Lower leg skin (tissue), 3 donors: ENCODE results near the gene TBC1D24.

Source experiments
- CTCF ChIP-seq, 3 donors: fragments of 450-650 bp; IDR thresholded peaks; one replicate each; pipeline ENCODE4 v1.5.1; 2016; ENCODE audit warnings: antibody characterized with exemption in 3 of 3, mild to moderate bottlenecking in 3 of 3, moderate library complexity in 2 of 3
- POLR2A ChIP-seq, 2 donors: fragments of 450-650 bp; IDR thresholded peaks; one replicate each; pipeline ENCODE4 v1.6.1; 2016 to 2017; ENCODE audit warnings: antibody characterized with exemption in 2 of 2, mild to moderate bottlenecking in 1 of 2, moderate library complexity in 1 of 2

GRCh38 chr16:2468725-2469398 is 6.1 kb upstream of the TBC1D24 start:
- no peak for TF ChIP-seq POLR2A (IDR thresholded peaks at IDR 0.05)
- TF ChIP-seq CTCF (IDR thresholded peaks at IDR 0.05) = no peak
